OCI-LY1 (cell line): ENCODE data around the gene ARID5B.

ENCODE experiments used
- H2AFZ ChIP-seq: fragments of 200-600 bp; sonication (generic), shearing (Covaris generic); 2 replicates; pipeline ENCODE4 v1.6.0; 2014; ENCODE audit warnings: antibody characterized with exemption, mild to moderate bottlenecking, low read length
- H3F3A ChIP-seq: fragments of 200-600 bp; sonication (generic), shearing (Covaris generic); 2 replicates; pipeline ENCODE4 v1.6.0; 2014; ENCODE audit warnings: mild to moderate bottlenecking, antibody characterized with exemption, low read length, moderate library complexity; ENCODE audit not compliant: insufficient read depth
- H3K27ac ChIP-seq: fragments of 200-600 bp; sonication (generic); 2 replicates; pipeline ENCODE4 v1.5.1; 2014; ENCODE audit warnings: low read length, mixed run types, mild to moderate bottlenecking, low read depth; ENCODE audit not compliant: poor library complexity, severe bottlenecking
- H3K27me3 ChIP-seq: fragments of 200-600 bp; sonication (generic); 2 replicates; pipeline ENCODE4 v1.6.0; 2014; ENCODE audit warnings: antibody characterized with exemption, mild to moderate bottlenecking, low read length, moderate library complexity; ENCODE audit not compliant: insufficient read depth
- H3K36me3 ChIP-seq: fragments of 200-600 bp; sonication (generic); 2 replicates; pipeline ENCODE4 v1.6.1; 2014; ENCODE audit warnings: mild to moderate bottlenecking, antibody characterized with exemption, low read length, moderate library complexity, mixed read lengths; ENCODE audit not compliant: insufficient read depth
- H3K4me1 ChIP-seq: fragments of 200-600 bp; sonication (generic); 2 replicates; pipeline ENCODE4 v1.5.1; 2014; ENCODE audit warnings: mild to moderate bottlenecking, low read length, moderate library complexity; ENCODE audit not compliant: insufficient read depth, severe bottlenecking
- H3K4me2 ChIP-seq: fragments of 200-600 bp; sonication (generic), shearing (Covaris generic); 2 replicates; pipeline ENCODE4 v1.6.1; 2014; ENCODE audit warnings: low read length
- H3K4me3 ChIP-seq: fragments of 200-600 bp; sonication (generic); 2 replicates; pipeline ENCODE4 v1.5.1; 2014; ENCODE audit warnings: low read length, low read depth, mild to moderate bottlenecking, mixed read lengths; ENCODE audit not compliant: poor library complexity, severe bottlenecking
- H3K79me2 ChIP-seq: fragments of 200-600 bp; shearing (Covaris generic); 2 replicates; pipeline ENCODE4 v1.6.1; 2016; ENCODE audit warnings: mixed run types, low read length, mixed read lengths; ENCODE audit not compliant: insufficient read depth
- H3K9ac ChIP-seq: fragments of 200-600 bp; sonication (generic), shearing (Covaris generic); 2 replicates; pipeline ENCODE4 v1.6.1; 2014; ENCODE audit warnings: mild to moderate bottlenecking, low read length, mixed read lengths
- H3K9me2 ChIP-seq: fragments of 200-600 bp; sonication (generic), shearing (Covaris generic); 2 replicates; pipeline ENCODE4 v1.6.1; 2014; ENCODE audit warnings: low read depth, mild to moderate bottlenecking, low read length, mixed read lengths
- H3K9me3 ChIP-seq: fragments of 200-600 bp; shearing (Covaris generic); 2 replicates; pipeline ENCODE4 v1.6.1; 2014; ENCODE audit warnings: low read length, mixed read lengths
- H4K20me1 ChIP-seq: fragments of 200-600 bp; sonication (generic), shearing (Covaris generic); 2 replicates; pipeline ENCODE4 v1.6.0; 2016; ENCODE audit warnings: mild to moderate bottlenecking, low read length; ENCODE audit not compliant: insufficient read depth
- CTCF ChIP-seq: fragments of 200-600 bp; sonication (generic), shearing (Covaris generic); IDR thresholded peaks from 2 replicates; pipeline ENCODE4 v1.5.1; 2017; ENCODE audit warnings: mild to moderate bottlenecking, antibody characterized with exemption, low read length, moderate library complexity, mixed read lengths
- EZH2 ChIP-seq: fragments of 200-600 bp; sonication (generic), shearing (Covaris generic); IDR thresholded peaks from 2 replicates; pipeline ENCODE4 v1.8.0; 2017; ENCODE audit warnings: borderline replicate concordance, mixed run types, mild to moderate bottlenecking, antibody characterized with exemption, low read length, moderate library complexity, mixed read lengths

Gene ARID5B

DNA sequence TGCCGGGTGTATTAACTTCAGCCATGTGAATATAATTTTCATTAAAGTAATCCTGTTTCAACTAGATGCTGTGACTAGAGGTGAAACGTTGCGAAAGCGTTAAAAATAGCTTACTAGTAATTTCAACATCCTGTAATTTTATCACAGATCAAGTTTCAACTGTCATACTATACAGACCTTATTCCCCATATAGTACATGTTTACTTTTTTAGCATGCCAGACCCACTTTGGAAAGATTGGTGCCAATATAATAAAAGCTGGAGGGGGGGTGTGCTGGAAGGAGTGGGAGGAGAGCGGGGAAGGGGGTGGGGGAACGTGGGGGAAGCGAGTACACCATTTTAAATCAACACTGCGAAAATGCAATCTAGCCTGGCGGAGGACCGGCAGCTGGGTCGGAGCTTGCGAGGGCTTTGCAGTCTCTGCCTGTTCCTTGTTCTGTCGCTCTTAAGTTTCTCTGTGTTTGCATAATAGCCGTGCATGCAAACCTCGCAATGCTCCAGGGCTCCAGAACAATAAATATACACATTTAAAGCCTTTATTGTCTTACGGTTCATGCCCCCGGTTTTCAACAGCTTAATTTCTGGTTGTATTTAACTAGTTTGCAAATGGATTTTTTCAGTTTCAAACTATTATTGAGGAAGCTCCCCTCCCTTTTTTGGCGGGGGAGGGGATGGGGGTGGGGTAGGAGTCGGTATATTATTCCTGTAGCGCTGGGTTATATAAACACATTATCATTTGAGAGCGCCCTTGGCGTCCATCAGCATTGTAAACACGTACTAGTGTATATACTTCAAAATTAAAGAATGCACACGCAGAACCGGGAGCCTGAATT is 1.3 kb upstream of the ARID5B start:
- peak overlapping the region; percentile 90 for H3K9ac ChIP-seq
- peaks cover 18% of the 10 kb centered on the region for H3K79me2 ChIP-seq
- peak overlapping the region; percentile 90 for H3K4me3 ChIP-seq
- H3K36me3 ChIP-seq = peaks cover 5% of the 10 kb centered on the region; the same call in 1 of the 2 replicates
- H3F3A ChIP-seq = 0 out of 2 replicates have a peak, but pooled peaks cover 3% of the 10 kb centered on the region
- H4K20me1 ChIP-seq = no peaks in the 10 kb centered on the region
- peak overlapping the region; percentile 82 for H3K4me2 ChIP-seq
- H3K27ac ChIP-seq = peak overlapping the region; percentile 98
- H3K27me3 ChIP-seq = no peaks in the 10 kb centered on the region
- peaks cover 50% of the 10 kb centered on the region for H3K4me1 ChIP-seq
- no peaks in the 10 kb centered on the region for H3K9me2 ChIP-seq
- no peak for TF ChIP-seq EZH2
- TF ChIP-seq CTCF = no peak
- no peak overlapping the region for H2AFZ ChIP-seq
- H3K9me3 ChIP-seq = no peaks in the 10 kb centered on the region

GRCh38 chr10:61901829-61902444 is 438 bp downstream of the ARID5B start:
- peaks cover 8% of the 10 kb centered on the region; the same call in 1 of the 2 replicates for H3K36me3 ChIP-seq
- peak overlapping the region; percentile 90 for H3K9ac ChIP-seq
- TF ChIP-seq CTCF (no peak), EZH2 (no peak)
- H3K9me2 ChIP-seq = no peaks in the 10 kb centered on the region
- H3K9me3 ChIP-seq = no peaks in the 10 kb centered on the region
- H3K4me2 ChIP-seq = peak overlapping the region; percentile 82
- peaks cover 36% of the 10 kb centered on the region for H3K79me2 ChIP-seq
- H4K20me1 ChIP-seq = no peaks in the 10 kb centered on the region
- peak overlapping the region; percentile 90 for H3K4me3 ChIP-seq
- peaks cover 61% of the 10 kb centered on the region for H3K4me1 ChIP-seq
- H2AFZ ChIP-seq = no peak overlapping the region
- H3K27me3 ChIP-seq = no peaks in the 10 kb centered on the region
- H3F3A ChIP-seq = 0 out of 2 replicates have a peak, but pooled peaks cover 3% of the 10 kb centered on the region
- H3K27ac ChIP-seq = peak overlapping the region; percentile 98

DNA sequence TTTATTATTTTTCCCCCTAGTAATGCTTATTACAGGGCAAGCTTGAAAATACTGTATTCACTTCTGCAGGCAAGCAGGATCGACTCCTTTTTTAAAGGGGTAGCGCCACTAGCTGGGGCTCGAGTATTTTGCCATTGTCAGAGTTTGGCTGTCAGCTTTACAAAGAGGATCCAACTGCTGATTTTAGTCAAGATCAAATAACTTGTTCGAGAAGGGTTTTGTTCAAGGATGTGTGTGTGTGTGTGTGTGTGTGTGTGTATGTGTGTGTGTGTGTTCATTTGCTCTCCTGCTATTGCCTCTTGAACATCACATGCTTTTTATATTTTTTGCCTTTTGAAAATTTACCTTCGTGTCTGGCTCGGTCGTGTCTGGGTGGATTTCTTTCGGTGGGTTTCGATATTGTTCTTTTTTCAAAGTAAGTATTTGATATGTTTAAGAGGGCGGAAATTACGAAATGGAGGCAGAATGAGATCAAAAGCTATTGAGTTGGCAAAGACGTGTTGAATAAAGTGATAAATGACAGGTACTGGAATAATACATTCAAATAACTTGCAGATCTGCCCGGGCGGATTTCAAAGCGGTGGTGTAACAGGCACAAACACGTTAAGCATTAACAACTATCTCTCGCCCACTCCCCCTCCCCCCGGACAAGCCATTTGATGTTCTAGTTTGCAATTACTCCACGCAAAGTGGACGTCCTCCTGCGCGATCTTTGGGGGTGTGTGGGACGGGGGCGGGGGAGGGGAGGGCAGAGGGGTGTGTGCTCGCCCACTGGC is 1.1 kb downstream of the ARID5B start:
- Histone ChIP-seq H3K4me1 (peaks cover 61% of the 10 kb centered on the region), H3K9ac (peak overlapping the region; percentile 90), H3K36me3 (peaks cover 14% of the 10 kb centered on the region; the same call in 1 of the 2 replicates), H3K9me3 (no peaks in the 10 kb centered on the region), H3K4me3 (peak overlapping the region; percentile 90), H3K27ac (peak overlapping the region; percentile 98), H3F3A (0 out of 2 replicates have a peak, but pooled peaks cover 3% of the 10 kb centered on the region), H3K4me2 (peak overlapping the region; percentile 82), H3K79me2 (peaks cover 43% of the 10 kb centered on the region), H2AFZ (no peak overlapping the region), H4K20me1 (no peaks in the 10 kb centered on the region), H3K9me2 (no peaks in the 10 kb centered on the region), H3K27me3 (no peaks in the 10 kb centered on the region)
- TF ChIP-seq EZH2 (no peak), CTCF (peak; percentile 57)
